PC-3 (cell line): ENCODE results near the gene TNFSF11. TPM values are rescaled to one million over a fixed set of nuclear protein-coding genes. Genes with fewer than 3 reads are reported as not detected.

Source experiments
- ATAC-seq: fragments of 200-7000 bp; cut with Tn5 transposase; 2 replicates; pipeline ENCODE4 v1.9.1; 2020; ENCODE audit warnings: mild to moderate bottlenecking, moderate library complexity
- BruUV-seq: library from RNA; stranded (reverse); fragments of 400-500 nt; replicated peaks from 2 replicates; lab custom pipeline; 2021; lab: Mats Ljungman, UMichigan
- CTCF ChIA-PET: fragments of 300-600 bp; sonication (Branson Sonifier 250); formaldehyde crosslinking; loops from one replicate; lab custom pipeline; 2022; ENCODE audit warnings: antibody characterized with exemption; lab: Charles Lee
- POLR2A ChIA-PET: fragments of 300-600 bp; sonication (Branson Sonifier 250); formaldehyde crosslinking; loops from one replicate; lab custom pipeline; 2022; ENCODE audit warnings: antibody characterized with exemption; ENCODE audit not compliant: unreplicated experiment; lab: Charles Lee
- DNase-seq: peaks from one replicate; pipeline ENCODE4 v3.0.0-alpha.2; 2015
- H2AFZ ChIP-seq: fragments of 300-600 bp; sonication (generic); 2 replicates; pipeline ENCODE4 v1.6.0; 2016; ENCODE audit warnings: antibody characterized with exemption, low read length
- H3F3A ChIP-seq: fragments of 300-600 bp; sonication (generic); one replicate; pipeline ENCODE4 v1.6.0; 2017; ENCODE audit warnings: antibody characterized with exemption, low read length, control low read depth, mild to moderate bottlenecking; ENCODE audit not compliant: unreplicated experiment
- H3K27ac ChIP-seq: fragments of 300-600 bp; sonication (generic); 2 replicates; pipeline ENCODE4 v1.5.1; 2016; ENCODE audit warnings: mild to moderate bottlenecking, low read length
- H3K27me3 ChIP-seq: fragments of 300-600 bp; sonication (generic); 2 replicates; pipeline ENCODE4 v1.6.1; 2016; ENCODE audit warnings: low read length, mixed read lengths
- H3K36me3 ChIP-seq: fragments of 300-600 bp; sonication (generic); 2 replicates; pipeline ENCODE4 v1.6.1; 2016; ENCODE audit warnings: low read depth, mixed run types, low read length, mixed read lengths
- H3K4me1 ChIP-seq: fragments of 300-600 bp; sonication (generic); 2 replicates; pipeline ENCODE4 v1.5.1; 2016; ENCODE audit warnings: low read length; ENCODE audit not compliant: insufficient read depth
- H3K4me2 ChIP-seq: fragments of 300-600 bp; sonication (generic); 2 replicates; pipeline ENCODE4 v1.6.0; 2016; ENCODE audit warnings: low read length
- H3K4me3 ChIP-seq: fragments of 300-600 bp; sonication (generic); 2 replicates; pipeline ENCODE4 v1.5.1; 2016; ENCODE audit warnings: mild to moderate bottlenecking, low read length, mixed read lengths
- H3K79me2 ChIP-seq: fragments of 300-600 bp; sonication (generic); 2 replicates; pipeline ENCODE4 v1.6.1; 2017; ENCODE audit warnings: low read length, mixed read lengths
- H3K9ac ChIP-seq: fragments of 300-600 bp; sonication (generic); 2 replicates; pipeline ENCODE4 v1.6.0; 2016; ENCODE audit warnings: mild to moderate bottlenecking, low read length
- H3K9me2 ChIP-seq: fragments of 300-600 bp; sonication (generic); replicated peaks from 2 replicates; pipeline ENCODE4 v1.6.1; 2016; ENCODE audit warnings: mixed run types, low read length, mixed read lengths
- H3K9me3 ChIP-seq: fragments of 300-600 bp; sonication (generic); 2 replicates; pipeline ENCODE4 v1.6.1; 2016; ENCODE audit warnings: low read length, mixed read lengths
- H4K20me1 ChIP-seq: fragments of 300-600 bp; sonication (generic); 2 replicates; pipeline ENCODE4 v1.6.1; 2016; ENCODE audit warnings: low read length, mixed read lengths
- EZH2 ChIP-seq: fragments of 300-600 bp; sonication (generic); IDR thresholded peaks from one replicate; pipeline ENCODE4 v1.6.1; 2017; ENCODE audit warnings: antibody characterized with exemption, mild to moderate bottlenecking, low read length; ENCODE audit not compliant: unreplicated experiment
- EZH2phosphoT487 ChIP-seq: fragments of 300-600 bp; sonication (generic); IDR thresholded peaks from 2 replicates; pipeline ENCODE4 v1.6.1; 2018; ENCODE audit warnings: mild to moderate bottlenecking, antibody characterized with exemption, low read length, borderline replicate concordance
- intact Hi-C: fragments of 100-400 bp; cut with micrococcal nuclease; formaldehyde crosslinking; loops from 2 replicates; pipeline ENCODE4 v1.9.0; 2023
- total RNA-seq: library from RNA; depleted of rRNA; stranded (reverse); fragments of >200 nt; gene quantifications from 2 replicates; pipeline ENCODE4 v1.2.3, GENCODE V29; 2014
- TF ChIP-seq, protein P1 (sequence below): fragments of 300-600 bp; sonication (generic); conservative IDR thresholded peaks from 2 replicates; pipeline ENCODE4 v1.5.1; 2017; ENCODE audit warnings: antibody characterized with exemption, low read depth, mild to moderate bottlenecking, low read length

Gene TNFSF11
- total RNA-seq, 1 experiment from 2014 or later = not detected

DNA sequence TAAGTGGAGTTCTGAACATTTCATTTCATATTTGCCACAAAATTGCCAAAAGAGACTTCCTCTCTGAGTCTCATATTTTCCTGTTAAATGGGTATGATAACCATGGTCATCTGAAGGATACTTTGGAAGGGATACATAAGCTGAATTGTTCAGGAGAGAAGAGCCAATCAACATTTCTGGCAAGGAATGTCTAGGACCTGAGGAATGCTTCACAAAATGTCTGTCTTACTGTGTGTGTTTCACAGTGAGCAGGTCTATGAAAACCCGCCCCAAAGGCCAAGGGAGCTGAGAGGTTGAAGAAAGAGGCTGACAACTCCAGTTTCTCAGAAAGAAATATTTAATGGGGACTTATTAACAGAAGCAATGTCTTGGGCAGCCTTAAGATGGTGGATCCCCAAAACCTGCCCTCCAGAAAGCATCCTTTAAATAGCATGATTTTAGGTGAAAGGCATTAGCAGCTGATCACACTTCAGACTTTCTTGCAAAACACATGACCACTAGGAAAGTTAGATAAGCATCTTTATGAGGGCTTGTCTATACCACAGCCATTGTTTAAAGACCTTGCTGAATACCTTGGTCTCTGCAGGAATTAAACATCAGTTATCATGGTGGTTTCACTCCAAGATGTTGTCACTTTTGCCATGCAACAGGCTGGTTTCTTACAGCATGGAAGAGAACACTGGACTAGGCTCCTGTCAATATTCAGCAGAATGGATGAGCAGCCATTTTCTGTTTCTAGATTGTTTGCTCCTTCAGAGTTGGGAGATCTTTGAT lies 78.9 kb downstream of the TNFSF11 start:
- ChIA-PET POLR2A (no interaction called here), CTCF (no interaction called here)
- ATAC-seq = no peak
- no peaks in the 10 kb centered on the region for H3K27me3 ChIP-seq
- DNase-seq = peak; percentile 12
- H3F3A ChIP-seq = no peaks in the 10 kb centered on the region
- intact Hi-C loops = no loop called here
- H3K9ac ChIP-seq = no peak overlapping the region
- H3K36me3 ChIP-seq = no peaks in the 10 kb centered on the region
- no peaks in the 10 kb centered on the region for H4K20me1 ChIP-seq
- no peak overlapping the region for H3K4me2 ChIP-seq
- no peak overlapping the region for H2AFZ ChIP-seq
- TF ChIP-seq EZH2 (no peak), EZH2phosphoT487 (no peak)
- TF ChIP-seq, protein P1, sequence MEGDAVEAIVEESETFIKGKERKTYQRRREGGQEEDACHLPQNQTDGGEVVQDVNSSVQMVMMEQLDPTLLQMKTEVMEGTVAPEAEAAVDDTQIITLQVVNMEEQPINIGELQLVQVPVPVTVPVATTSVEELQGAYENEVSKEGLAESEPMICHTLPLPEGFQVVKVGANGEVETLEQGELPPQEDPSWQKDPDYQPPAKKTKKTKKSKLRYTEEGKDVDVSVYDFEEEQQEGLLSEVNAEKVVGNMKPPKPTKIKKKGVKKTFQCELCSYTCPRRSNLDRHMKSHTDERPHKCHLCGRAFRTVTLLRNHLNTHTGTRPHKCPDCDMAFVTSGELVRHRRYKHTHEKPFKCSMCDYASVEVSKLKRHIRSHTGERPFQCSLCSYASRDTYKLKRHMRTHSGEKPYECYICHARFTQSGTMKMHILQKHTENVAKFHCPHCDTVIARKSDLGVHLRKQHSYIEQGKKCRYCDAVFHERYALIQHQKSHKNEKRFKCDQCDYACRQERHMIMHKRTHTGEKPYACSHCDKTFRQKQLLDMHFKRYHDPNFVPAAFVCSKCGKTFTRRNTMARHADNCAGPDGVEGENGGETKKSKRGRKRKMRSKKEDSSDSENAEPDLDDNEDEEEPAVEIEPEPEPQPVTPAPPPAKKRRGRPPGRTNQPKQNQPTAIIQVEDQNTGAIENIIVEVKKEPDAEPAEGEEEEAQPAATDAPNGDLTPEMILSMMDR = no peak
- H3K9me2 ChIP-seq = no peaks in the 10 kb centered on the region
- no peaks in the 10 kb centered on the region for H3K4me1 ChIP-seq
- BruUV-seq = no TSS peak
- no peaks in the 10 kb centered on the region for H3K79me2 ChIP-seq
- no peaks in the 10 kb centered on the region for H3K9me3 ChIP-seq
- H3K27ac ChIP-seq = no peak overlapping the region
- no peak overlapping the region for H3K4me3 ChIP-seq

DNA sequence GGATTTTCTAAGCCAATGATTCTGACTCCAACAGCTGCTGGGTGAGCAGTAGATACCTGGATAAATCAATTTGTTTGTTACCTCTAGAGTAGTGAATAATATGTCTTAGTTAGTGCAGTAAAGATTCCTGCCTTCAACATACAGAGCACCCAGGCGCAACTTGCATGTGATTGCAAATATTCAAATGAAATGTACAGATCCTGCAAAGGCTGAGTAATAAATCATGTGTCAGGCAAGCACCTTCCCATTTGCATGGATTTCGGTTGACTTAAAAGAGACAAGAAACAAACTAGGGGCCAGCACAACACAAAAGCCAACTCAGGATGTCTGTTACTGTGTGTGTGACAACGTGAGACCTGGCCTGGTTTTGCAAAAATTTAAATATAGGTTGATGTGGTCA lies 79.7 kb downstream of the TNFSF11 start:
- no peaks in the 10 kb centered on the region for H3K4me1 ChIP-seq
- H4K20me1 ChIP-seq = no peaks in the 10 kb centered on the region
- ATAC-seq (no peak), DNase-seq (no peak)
- no TSS peak for BruUV-seq
- H3K9ac ChIP-seq = no peak overlapping the region
- POLR2A ChIA-PET = no interaction called here
- intact Hi-C loops = no loop called here
- H3K9me2 ChIP-seq = no peaks in the 10 kb centered on the region
- H3K36me3 ChIP-seq = no peaks in the 10 kb centered on the region
- H3K27me3 ChIP-seq = no peaks in the 10 kb centered on the region
- no peak overlapping the region for H3K4me2 ChIP-seq
- CTCF ChIA-PET = no interaction called here
- H3K27ac ChIP-seq = no peak overlapping the region
- H2AFZ ChIP-seq = no peak overlapping the region
- no peaks in the 10 kb centered on the region for H3K9me3 ChIP-seq
- no peaks in the 10 kb centered on the region for H3F3A ChIP-seq
- no peak for TF ChIP-seq EZH2
- TF ChIP-seq EZH2phosphoT487 = no peak
- TF ChIP-seq, protein P1 = no peak
- no peak overlapping the region for H3K4me3 ChIP-seq
- H3K79me2 ChIP-seq = no peaks in the 10 kb centered on the region

DNA sequence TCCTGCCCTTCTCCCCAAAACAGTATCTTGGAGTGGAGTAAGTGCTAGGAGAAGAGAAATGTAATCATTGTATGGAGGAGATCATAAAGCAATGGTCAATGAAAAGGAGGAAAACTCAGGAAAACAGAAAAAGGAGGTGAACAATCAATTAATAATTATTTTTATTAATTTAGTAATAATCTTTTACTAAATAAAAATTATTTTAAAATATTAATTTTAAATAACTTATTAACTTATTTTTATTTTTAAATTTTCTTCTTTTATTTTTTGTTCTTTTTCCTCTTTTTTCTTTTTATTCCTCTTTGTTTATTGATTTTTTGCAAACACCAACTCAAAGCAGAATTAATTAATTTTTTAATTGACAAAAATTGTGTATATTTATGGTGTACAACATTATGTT lies 80.3 kb downstream of the TNFSF11 start:
- no peaks in the 10 kb centered on the region for H3K9me3 ChIP-seq
- no peak overlapping the region for H3K4me2 ChIP-seq
- ChIA-PET POLR2A (no interaction called here), CTCF (no interaction called here)
- no peaks in the 10 kb centered on the region for H3K4me1 ChIP-seq
- H3K9ac ChIP-seq = no peak overlapping the region
- no peaks in the 10 kb centered on the region for H3K9me2 ChIP-seq
- no peak overlapping the region for H3K27ac ChIP-seq
- no peaks in the 10 kb centered on the region for H3K79me2 ChIP-seq
- intact Hi-C loops = no loop called here
- H3F3A ChIP-seq = no peaks in the 10 kb centered on the region
- ATAC-seq = no peak
- H3K4me3 ChIP-seq = no peak overlapping the region
- no peak overlapping the region for H2AFZ ChIP-seq
- no peaks in the 10 kb centered on the region for H3K36me3 ChIP-seq
- TF ChIP-seq, protein P1 = no peak
- TF ChIP-seq EZH2 = no peak
- TF ChIP-seq EZH2phosphoT487 = no peak
- DNase-seq = no peak
- H3K27me3 ChIP-seq = no peaks in the 10 kb centered on the region
- H4K20me1 ChIP-seq = no peaks in the 10 kb centered on the region
- BruUV-seq = no TSS peak
